HUES64 (cell line): ENCODE measurements around the gene NEU4.

Experiments
- H3K27ac ChIP-seq: 2 replicates; pipeline ENCODE4 v1.7.0; 2013; ENCODE audit warnings: low read depth, low read length, inconsistent platforms
- H3K27me3 ChIP-seq: 2 replicates; pipeline ENCODE4 v1.6.1; 2013; ENCODE audit warnings: mild to moderate bottlenecking, low read length; ENCODE audit not compliant: insufficient read depth
- H3K36me3 ChIP-seq: 2 replicates; pipeline ENCODE4 v1.6.1; 2013; ENCODE audit warnings: mild to moderate bottlenecking, low read length; ENCODE audit not compliant: insufficient read depth
- H3K4me1 ChIP-seq: 2 replicates; pipeline ENCODE4 v1.6.1; 2013; ENCODE audit warnings: mild to moderate bottlenecking, low read length, moderate library complexity; ENCODE audit not compliant: insufficient read depth
- H3K4me3 ChIP-seq: 2 replicates; pipeline ENCODE4 v1.5.1; 2013; ENCODE audit warnings: mild to moderate bottlenecking, low read length, moderate library complexity
- H3K9ac ChIP-seq: 2 replicates; pipeline ENCODE4 v1.6.1; 2013; ENCODE audit warnings: mild to moderate bottlenecking, low read depth, low read length
- H3K9me3 ChIP-seq: 2 replicates; pipeline ENCODE4 v1.6.1; 2013; ENCODE audit warnings: low read depth, low read length; ENCODE audit not compliant: insufficient read depth
- WGBS: fragments of 150-250, 120-280 bp; methylation state at CpG from one replicate; pipeline ENCODE4 v1.1.7; 2013; ENCODE audit warnings: missing lambda C conversion rate; 5-methylcytosine and 5-hydroxymethylcytosine counted together

NEU4 gene

DNA sequence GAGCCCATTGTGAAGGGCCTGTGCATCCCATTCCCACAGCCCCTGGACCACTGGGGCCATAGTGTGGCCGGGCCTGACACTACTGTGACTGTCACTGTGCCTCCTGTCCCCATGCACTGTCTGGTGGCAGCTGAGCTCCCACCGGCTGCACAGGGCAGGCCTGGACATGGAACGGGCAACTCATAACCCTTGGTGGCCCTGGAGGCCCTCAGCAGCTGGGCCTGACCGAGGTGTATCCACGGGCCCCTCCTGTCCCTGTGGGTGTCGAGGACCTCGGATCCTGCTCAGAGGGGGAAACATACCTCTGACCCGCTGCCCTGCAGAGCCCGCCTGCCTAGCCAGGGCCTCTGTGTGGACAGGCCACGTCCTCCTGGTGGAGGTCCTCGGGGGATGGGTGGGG lies 40.1 kb upstream of the NEU4 start:
- peaks cover 12% of the 10 kb centered on the region for H3K4me1 ChIP-seq

DNA sequence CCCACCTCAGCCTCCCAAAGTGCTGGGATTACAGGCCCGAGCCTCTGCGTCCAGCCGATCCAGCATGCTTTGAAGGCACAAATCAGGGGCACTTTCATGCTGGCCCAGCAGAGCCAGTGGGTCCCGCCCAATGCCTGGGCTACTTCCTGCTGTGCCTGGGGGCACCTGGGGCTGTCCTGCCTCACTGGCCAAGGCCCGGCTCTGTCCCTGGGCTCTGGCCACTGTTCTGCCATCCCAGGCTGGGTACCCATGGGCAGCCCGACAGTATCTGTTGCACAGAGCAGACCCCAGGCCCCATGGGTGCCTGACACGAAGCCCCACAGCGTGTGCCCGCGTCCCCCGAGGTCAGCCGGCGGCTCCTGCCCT lies 39.2 kb upstream of the NEU4 start:
- Histone ChIP-seq H3K27ac (no peak overlapping the region), H3K9ac (no peak overlapping the region), H3K4me3 (no peak overlapping the region), H3K9me3 (no peaks in the 10 kb centered on the region), H3K4me1 (peaks cover 12% of the 10 kb centered on the region), H3K36me3 (no peaks in the 10 kb centered on the region), H3K27me3 (no peaks in the 10 kb centered on the region)
- 92% methylated on average over 13 of the region's 13 CpGs for whole genome bisulfite sequencing

More for the DNA sequence above, 40.1 kb upstream of the NEU4 start:
- 93% methylated on average over 11 of the region's 11 CpGs for WGBS
- Histone ChIP-seq H3K9me3 (no peaks in the 10 kb centered on the region), H3K27me3 (no peaks in the 10 kb centered on the region), H3K36me3 (no peaks in the 10 kb centered on the region), H3K9ac (no peak overlapping the region), H3K27ac (no peak overlapping the region), H3K4me3 (no peak overlapping the region)

DNA sequence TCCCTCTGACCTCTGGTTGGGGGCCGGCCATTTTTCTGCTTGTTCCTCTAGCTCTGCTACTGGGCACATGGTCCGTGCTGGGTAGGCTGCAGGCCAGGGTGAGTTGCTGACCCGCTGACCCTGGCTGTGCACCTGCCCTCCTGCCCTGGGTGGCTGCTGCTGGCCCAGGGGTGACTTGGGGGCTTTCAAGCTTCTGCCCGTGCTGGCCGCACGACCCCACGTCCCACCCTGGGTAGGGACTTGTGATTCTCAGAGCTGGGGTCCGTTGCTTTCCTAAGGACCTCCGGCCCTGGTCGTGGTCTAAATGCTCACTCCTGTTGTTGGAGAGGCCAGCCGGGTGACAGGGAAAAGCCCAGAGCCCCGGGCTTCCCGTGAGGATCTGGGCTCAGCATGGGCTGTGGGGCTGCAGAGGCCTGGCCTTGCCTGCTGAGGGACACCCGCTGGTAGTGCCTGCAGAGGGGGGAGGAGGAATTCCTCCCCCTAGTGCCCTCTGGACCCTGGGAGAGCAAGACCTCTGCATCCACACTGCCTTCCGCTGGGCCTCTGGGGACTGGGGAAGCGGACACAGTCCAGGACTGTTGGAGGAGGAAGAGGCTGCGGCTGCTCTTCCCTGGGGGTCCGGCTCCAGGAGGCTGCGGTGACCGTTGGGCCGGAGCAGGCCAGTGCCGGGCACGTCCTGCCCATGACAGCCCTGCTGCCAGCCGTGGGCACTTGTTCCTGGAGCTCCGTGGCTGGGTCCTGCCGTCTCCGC lies 38.6 kb upstream of the NEU4 start:
- Histone ChIP-seq H3K36me3 (no peaks in the 10 kb centered on the region), H3K9ac (0 out of 2 replicates have a peak overlapping the region, but pooled peaks have one; percentile 20), H3K27me3 (no peaks in the 10 kb centered on the region), H3K4me1 (peaks cover 12% of the 10 kb centered on the region), H3K4me3 (no peak overlapping the region), H3K27ac (peak overlapping the region; percentile 25; the same call in 1 of the 2 replicates), H3K9me3 (no peaks in the 10 kb centered on the region)
- WGBS: 85% methylated on average over 27 of the region's 27 CpGs

DNA sequence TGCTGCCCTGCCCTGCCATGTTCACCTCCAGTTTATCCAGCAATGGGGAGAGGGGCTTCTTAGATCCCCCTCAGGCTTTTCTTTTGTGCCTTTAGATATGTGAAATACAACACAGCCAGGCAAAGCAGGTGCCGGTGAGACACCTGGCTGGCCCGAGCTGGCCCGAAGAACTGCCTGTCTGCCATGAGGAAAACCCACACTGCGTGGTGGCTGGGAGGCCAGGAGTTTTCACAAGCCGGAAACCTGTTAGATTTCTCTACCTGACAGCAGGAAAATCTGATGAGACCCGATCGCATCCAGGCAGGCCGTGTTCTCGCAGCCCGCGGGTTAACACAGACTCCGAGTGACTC lies 38.1 kb upstream of the NEU4 start:
- Histone ChIP-seq H3K9me3 (no peaks in the 10 kb centered on the region), H3K36me3 (no peaks in the 10 kb centered on the region), H3K4me3 (no peak overlapping the region), H3K27me3 (no peaks in the 10 kb centered on the region), H3K9ac (no peak overlapping the region), H3K4me1 (peaks cover 12% of the 10 kb centered on the region), H3K27ac (peak overlapping the region; percentile 60; the same call in 1 of the 2 replicates)
- WGBS: 90% methylated on average over 12 of the region's 12 CpGs

DNA sequence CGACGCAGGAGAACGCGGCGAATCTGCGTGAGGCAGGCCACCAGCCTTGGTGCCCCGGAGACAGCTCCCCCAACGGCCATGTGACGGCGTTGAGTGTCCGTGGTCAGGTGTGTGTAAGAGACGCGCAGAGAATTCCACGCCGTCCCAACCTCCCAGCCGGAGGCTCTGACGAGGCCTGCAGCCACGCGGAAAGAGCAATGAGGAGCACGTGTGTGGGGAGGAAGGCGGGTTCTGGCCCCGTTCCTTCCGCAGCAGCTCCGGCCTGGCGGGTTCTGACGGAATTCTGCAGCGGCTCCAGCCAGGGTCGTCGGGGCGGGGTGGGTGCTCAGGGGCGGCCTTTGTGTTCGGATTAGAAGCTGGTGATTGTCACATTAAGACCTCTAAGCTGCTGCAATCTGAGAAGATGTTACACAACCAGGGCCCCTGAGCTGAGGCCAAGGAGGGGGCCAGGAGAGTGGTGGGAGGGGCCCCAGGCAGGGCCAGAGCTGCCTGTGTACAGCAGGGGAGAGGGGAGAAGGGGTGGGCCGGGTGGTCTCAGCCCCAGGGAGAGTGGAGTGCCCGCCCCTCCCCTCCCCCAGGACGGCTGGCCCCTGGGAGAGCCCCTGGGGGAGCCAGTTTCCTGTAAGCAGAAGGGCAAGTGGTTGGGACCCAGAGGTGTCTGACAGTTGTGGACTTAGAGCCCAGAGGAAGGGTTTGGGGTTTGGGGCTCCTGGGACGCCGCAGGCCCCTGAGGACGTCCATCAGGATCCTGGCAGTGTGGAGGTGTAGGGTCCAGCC lies 37.5 kb upstream of the NEU4 start:
- no peaks in the 10 kb centered on the region for H3K36me3 ChIP-seq
- H3K9me3 ChIP-seq: no peaks in the 10 kb centered on the region
- no peak overlapping the region for H3K4me3 ChIP-seq
- WGBS: 69% methylated on average over 38 of the region's 38 CpGs
- H3K27ac ChIP-seq: peak overlapping the region; percentile 60; the same call in 1 of the 2 replicates
- H3K27me3 ChIP-seq: no peaks in the 10 kb centered on the region
- H3K9ac ChIP-seq: peak overlapping the region; percentile 24; the same call in 1 of the 2 replicates
- peaks cover 12% of the 10 kb centered on the region for H3K4me1 ChIP-seq

DNA sequence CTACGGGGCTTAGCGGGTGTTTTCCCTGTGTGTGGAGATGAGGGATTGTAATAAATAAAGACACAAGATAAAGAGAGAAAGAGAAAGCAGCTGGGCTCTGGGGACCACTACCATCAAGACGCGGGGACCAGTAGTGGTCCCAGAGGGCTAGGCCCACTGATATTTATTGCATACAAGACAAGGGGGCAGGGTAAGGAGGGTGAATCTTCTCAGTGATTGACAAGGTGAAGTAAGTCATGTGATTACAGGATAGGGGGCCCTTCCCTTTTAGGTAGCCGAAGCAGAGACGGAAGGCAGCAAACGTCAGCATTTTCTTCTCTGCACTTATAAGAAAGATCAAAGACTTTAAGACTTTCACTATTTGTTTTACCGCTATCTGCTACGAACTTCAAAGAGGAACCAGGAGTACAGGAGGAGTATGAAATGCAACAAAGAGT lies 36.9 kb upstream of the NEU4 start:
- WGBS: 68% methylated on average over 7 of the region's 9 CpGs
- Histone ChIP-seq H3K4me3 (no peak overlapping the region), H3K4me1 (peaks cover 12% of the 10 kb centered on the region), H3K27me3 (no peaks in the 10 kb centered on the region), H3K9me3 (no peaks in the 10 kb centered on the region), H3K36me3 (no peaks in the 10 kb centered on the region), H3K9ac (peak overlapping the region; percentile 24; the same call in 1 of the 2 replicates), H3K27ac (peak overlapping the region; percentile 60; the same call in 1 of the 2 replicates)

DNA sequence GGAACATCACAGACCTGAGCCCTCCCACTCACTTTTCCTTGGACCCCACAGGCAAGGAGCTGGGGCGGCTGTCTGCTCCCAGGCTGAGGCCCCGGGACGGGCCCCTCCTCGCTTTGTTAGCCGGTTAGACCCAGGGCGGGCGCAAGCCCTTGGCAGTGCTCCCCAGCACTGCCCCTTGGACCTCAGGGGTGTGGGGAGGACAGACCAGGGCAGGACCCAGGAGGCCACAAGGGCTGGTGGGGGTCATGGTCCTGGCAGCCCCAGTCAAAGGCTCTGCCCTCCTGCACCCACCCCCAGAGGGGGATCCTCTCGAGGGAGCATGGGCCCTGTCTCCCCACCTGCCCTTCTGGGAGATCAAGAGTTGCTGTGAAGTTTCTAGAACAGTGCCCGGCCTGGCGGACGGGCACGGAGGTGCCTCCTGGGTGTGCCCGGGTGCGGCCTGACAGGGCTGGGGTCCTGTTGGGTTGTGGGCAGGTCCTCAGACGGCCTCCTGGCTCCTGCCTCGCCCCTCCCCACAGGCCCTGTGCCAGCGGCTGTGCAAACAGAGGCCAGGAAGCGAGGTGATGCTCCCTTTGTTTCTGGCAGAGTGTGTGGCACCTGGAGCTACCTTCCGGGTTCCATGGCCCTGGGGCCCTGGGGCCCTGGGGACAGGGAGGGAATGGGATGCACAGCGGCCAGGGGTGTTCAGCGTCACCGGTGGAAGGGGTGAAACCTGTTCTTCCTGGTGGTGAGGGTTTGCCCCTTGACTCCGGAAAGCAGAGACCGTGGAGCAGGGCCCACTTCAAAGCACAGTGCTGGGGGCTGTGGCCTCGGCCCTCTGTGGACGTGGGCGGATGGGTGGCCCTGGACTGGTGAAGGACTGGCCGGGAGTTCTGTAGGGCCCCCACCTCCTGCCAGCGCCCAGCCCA lies 35.2 kb upstream of the NEU4 start:
- peaks cover 24% of the 10 kb centered on the region for H3K4me1 ChIP-seq
- H3K27ac ChIP-seq: no peak overlapping the region
- H3K9ac ChIP-seq: no peak overlapping the region
- H3K27me3 ChIP-seq: no peaks in the 10 kb centered on the region
- 92% methylated on average over 29 of the region's 29 CpGs for WGBS
- no peaks in the 10 kb centered on the region for H3K9me3 ChIP-seq
- no peak overlapping the region for H3K4me3 ChIP-seq
- no peaks in the 10 kb centered on the region for H3K36me3 ChIP-seq

DNA sequence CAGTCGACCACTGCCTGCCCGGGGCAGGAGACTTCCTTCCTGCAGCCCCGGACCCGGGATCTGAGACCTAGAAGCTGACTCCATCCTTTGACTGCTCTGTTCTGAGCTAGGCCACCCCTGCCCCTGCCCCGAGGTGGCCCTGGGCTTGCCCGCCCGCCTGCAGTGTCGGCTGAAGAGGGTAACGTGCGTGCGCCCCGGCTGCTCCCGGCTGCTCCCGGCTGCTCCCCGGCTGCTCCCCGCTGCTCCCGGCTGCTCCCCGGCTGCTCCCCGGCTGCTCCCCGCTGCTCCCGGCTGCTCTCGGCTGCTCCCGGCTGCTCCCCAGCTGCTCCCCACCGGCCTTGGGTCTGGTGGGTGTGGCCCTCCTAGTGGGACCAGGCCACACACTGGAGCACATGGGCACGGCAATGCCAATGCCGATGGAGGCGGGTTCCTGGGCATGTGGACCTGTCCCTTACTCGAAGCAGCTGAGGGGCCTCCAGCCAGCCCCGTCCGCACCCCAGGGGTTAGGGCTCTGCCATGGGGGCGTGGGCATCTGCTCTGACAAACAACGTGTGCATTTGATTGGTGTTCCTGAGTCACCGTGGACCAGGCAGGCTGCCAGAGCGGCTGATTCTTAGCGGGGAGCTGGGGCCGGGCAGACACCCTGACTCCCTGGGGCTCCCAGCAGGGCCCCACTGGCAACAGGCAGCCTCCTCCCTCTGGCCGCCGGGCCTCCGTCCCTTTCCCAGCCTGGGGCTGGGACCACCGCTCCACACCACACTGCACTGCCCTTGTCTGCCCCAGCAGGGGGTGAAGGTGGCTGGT lies 34.4 kb upstream of the NEU4 start:
- H3K9ac ChIP-seq: no peak overlapping the region

DNA sequence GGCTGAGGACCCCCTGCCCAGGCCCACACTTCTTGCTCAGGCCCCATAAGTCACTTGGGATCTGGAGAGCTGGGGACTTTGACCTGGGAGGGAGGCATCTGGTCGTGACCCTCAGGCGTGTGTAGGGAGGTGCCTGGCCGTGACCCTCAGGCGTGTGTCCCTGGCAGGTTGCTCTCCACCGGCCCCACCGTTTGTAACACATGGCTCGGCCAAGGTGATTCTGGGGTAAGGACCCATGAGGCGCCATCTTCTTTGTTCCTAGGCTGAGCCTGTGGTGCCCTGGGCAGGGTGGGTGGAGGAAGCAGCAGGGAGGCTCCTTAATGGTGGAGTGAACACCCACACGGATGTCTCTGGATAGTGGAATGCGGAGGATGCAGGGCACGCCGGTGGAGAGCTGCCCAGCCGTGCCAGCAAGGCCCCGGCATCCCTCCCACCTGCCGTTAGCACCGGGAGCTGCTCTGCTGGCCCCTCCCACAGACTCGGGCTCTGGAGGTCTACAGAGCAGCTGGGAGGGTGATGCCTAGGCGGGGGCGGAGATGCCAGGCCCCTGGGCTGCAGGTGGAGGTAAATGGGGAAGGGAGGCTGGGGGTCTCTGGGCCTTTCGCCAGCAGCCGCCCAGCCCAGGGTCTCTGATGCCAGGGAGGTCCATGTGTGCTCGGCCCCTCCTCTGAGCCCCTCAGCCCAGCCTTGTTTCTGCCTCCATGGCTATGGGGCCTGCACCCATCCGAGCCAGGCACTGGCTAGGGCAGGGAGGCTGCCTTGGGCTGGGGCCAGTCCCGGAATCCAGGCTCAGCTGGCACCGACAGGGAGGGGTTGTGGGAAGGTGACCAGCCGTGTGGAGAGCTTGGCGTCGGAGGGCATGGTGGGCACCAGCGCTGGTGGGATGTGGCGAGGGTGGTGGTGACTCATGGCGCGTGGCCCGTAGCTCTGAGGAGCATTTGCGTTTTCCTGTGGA lies 33.5 kb upstream of the NEU4 start:
- Histone ChIP-seq H3K9me3 (0 out of 2 replicates have a peak, but pooled peaks cover under 1% of the 10 kb centered on the region), H3K9ac (no peak overlapping the region), H3K27ac (no peak overlapping the region), H3K4me1 (peaks cover 24% of the 10 kb centered on the region), H3K4me3 (no peak overlapping the region), H3K36me3 (no peaks in the 10 kb centered on the region), H3K27me3 (no peaks in the 10 kb centered on the region)
- 87% methylated on average over 34 of the region's 34 CpGs for WGBS

More for the DNA sequence above, 34.4 kb upstream of the NEU4 start:
- no peak overlapping the region for H3K27ac ChIP-seq
- WGBS: 91% methylated on average over 40 of the region's 40 CpGs
- H3K9me3 ChIP-seq: no peaks in the 10 kb centered on the region
- no peaks in the 10 kb centered on the region for H3K27me3 ChIP-seq
- no peaks in the 10 kb centered on the region for H3K36me3 ChIP-seq
- H3K4me1 ChIP-seq: peaks cover 24% of the 10 kb centered on the region
- H3K4me3 ChIP-seq: no peak overlapping the region
